ENCODE data around the gene ZNF74.
A peak's percentile ranks its signal among the peaks of the same experiment; 100 is the strongest.

Gene ZNF74

GRCh38 chr22:20437613-20438426 lies 43.9 kb downstream of the ZNF74 start, which contains the start of gene SCARF2:
Gene SCARF2 (minus strand): TSS chr22:20437825. CDS start chr22:20437754, 71 bp downstream.
- peaks cover 18% of the 10 kb centered on the region for H3K27me3 ChIP-seq
- peak; percentile 65 for DNase-seq
- no peaks in the 10 kb centered on the region for H3K9me3 ChIP-seq
- no peak for TF ChIP-seq CTCF (IDR thresholded peaks at IDR 0.05; ENCODE audit: low read depth, low read length)
- peak within 1 kb of the TSS; percentile 70 for H3K4me3 ChIP-seq (ENCODE audit: low read depth, low read length)
- no peaks in the 10 kb centered on the region for H3K4me1 ChIP-seq
- no peaks in the 10 kb centered on the region; the same call in none of the 2 replicates for H3K36me3 ChIP-seq

- H3K36me3 ChIP-seq: no peaks in the 10 kb centered on the region; the same call in none of the 2 replicates
- H3K4me1 ChIP-seq: no peaks in the 10 kb centered on the region
- DNase-seq: no peak
- H3K4me3 ChIP-seq (ENCODE audit: low read depth, low read length): no peak overlapping the region
- H3K27me3 ChIP-seq: peaks cover 18% of the 10 kb centered on the region
- no peak for TF ChIP-seq CTCF (IDR thresholded peaks at IDR 0.05; ENCODE audit: low read depth, low read length)
- H3K9me3 ChIP-seq: no peaks in the 10 kb centered on the region
Measured at GRCh38 chr22:20438427-20438677, 44.4 kb downstream of the ZNF74 start.

- Histone ChIP-seq H3K9me3 (no peaks in the 10 kb centered on the region), H3K4me3 (ENCODE audit: low read depth, low read length) (no peak overlapping the region), H3K27me3 (peaks cover 18% of the 10 kb centered on the region), H3K4me1 (no peaks in the 10 kb centered on the region), H3K36me3 (no peaks in the 10 kb centered on the region; the same call in none of the 2 replicates)
- TF ChIP-seq CTCF (IDR thresholded peaks at IDR 0.05; ENCODE audit: low read depth, low read length): peak; percentile 5; the same call in 1 of the 2 replicates
- peak; percentile 9 for DNase-seq
Measured at GRCh38 chr22:20438678-20439492, 44.9 kb downstream of the ZNF74 start.

GRCh38 chr22:20439556-20439927 lies 45.6 kb downstream of the ZNF74 start:
- Histone ChIP-seq H3K27me3 (peaks cover 18% of the 10 kb centered on the region), H3K4me1 (no peaks in the 10 kb centered on the region), H3K36me3 (no peaks in the 10 kb centered on the region; the same call in none of the 2 replicates), H3K9me3 (no peaks in the 10 kb centered on the region), H3K4me3 (ENCODE audit: low read depth, low read length) (no peak overlapping the region)
- TF ChIP-seq CTCF (IDR thresholded peaks at IDR 0.05; ENCODE audit: low read depth, low read length): no peak
- DNase-seq: no peak

DNA sequence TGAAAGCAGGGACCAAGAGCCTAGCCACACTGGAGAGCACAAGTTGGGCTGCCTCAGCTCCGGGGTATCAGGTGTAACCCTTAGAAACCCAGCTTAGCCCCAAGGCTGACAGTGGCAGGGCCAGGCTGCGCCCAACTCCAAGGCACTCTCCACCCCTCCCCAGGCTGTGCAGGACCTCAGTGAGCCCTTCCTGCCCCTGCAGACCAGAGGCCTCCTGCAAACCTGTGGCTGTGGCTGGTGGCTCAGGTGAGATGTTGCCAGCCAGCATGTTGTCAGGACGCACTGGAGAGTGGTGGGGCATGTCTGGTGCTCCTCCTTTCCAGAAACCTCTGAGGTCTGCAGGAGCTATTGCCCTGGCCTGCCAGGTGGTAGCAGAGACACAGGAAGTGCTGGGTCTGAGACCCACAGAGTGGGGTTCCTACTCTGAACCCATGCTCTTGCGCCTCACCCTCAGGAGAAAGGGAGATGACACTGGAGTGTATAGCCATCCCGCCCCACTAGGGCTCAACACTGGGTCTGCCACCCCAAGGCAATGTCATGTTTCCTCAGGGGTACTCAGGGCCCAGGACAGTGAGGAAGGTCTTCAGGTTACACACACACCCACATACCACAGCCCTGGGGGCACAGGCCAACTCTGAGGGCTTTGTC lies 46.1 kb downstream of the ZNF74 start:
- Histone ChIP-seq H3K9me3 (no peaks in the 10 kb centered on the region), H3K27me3 (peaks cover 18% of the 10 kb centered on the region), H3K4me3 (ENCODE audit: low read depth, low read length) (no peak overlapping the region), H3K36me3 (no peaks in the 10 kb centered on the region; the same call in none of the 2 replicates), H3K4me1 (no peaks in the 10 kb centered on the region)
- peak; percentile 6 for DNase-seq
- TF ChIP-seq CTCF (IDR thresholded peaks at IDR 0.05; ENCODE audit: low read depth, low read length): no peak

Measured in BE2C (cell line).